NCI-H69 (cell line): Measurements from ENCODE around the gene KLK5.
"Not testable (repeated sequence)": the region's sequence is repeated elsewhere in the genome, so short reads cannot be mapped to it uniquely, and the experiment has no call there.

Experiments
- DNase-seq: peaks from one replicate; lab custom pipeline; 2025; lab: John Stamatoyannopoulos, UW

KLK5 gene, protein sequence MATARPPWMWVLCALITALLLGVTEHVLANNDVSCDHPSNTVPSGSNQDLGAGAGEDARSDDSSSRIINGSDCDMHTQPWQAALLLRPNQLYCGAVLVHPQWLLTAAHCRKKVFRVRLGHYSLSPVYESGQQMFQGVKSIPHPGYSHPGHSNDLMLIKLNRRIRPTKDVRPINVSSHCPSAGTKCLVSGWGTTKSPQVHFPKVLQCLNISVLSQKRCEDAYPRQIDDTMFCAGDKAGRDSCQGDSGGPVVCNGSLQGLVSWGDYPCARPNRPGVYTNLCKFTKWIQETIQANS

DNA sequence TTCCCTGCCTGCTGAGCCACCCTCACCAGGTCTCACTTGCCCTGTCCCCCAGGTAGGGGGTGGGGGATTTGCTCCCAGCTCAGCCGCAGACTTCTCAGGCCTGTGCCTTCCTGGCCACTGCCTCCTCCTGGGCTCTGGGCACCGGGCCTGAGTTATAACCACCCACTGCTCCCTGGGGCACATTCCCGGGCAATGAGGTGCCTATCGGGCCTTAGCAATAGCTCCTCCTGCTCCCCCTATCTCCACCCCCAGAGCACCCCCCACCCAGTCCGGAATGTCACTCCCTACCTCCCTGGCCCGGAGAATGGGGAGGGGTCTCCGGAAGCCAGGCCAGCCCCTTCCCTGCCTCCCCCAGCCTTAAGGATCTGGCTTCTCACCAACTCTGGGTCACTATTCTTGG, at the start of gene KLK5:
Gene KLK5, minus strand, starts transcription at position 129 of the 400 bp plus-strand sequence. CDS start 381 bp downstream, outside the sequence.
- no peak for DNase-seq

DNA sequence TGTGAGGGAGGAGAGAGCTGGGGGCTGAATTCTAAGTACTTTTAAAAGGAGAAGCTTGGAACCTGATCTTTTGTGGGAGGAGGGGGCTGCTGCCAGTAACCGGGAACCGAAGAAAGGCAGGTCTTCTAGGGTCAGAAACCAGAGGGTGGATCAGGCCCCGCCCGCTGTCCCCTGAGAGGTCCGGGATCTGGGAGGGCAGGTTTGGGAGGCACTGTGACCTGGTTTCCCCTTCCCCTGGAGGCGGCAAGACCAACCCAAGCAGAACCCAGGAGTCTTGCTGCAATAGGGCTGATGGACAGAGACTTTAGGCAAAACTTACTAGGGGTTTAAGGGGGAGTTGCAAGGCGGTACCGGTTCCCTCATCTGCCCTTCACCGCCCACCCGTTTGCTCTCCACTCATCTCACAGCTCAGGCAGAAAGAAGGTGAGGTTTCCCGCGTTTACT, 49.3 kb upstream of the KLK5 start:
- no peak for DNase-seq

DNA sequence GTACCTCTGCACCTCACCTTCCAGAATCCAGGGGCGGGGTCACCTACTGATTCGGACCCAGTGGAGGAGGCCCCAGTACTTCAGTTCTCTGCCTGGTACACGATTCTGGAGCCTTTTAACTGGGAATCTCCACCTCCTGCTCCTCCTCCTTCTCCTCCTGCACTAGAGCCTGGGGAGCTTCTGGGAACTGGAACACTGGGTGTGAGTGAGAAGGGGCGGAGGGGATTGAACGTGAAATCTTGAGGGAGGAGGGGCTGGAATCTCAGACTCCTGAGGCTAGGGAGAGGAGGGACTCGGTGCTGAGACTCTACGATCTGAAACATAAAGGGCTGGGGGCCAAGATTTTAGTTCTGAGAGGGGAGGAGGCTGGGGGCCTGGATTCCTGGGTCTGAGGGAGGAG, 48.7 kb upstream of the KLK5 start, which contains the start of gene KLK8:
Gene KLK8, minus strand, starts transcription at position 90 of the 400 bp plus-strand sequence. CDS start 437 bp downstream, outside the sequence.
- no peak for DNase-seq

DNA sequence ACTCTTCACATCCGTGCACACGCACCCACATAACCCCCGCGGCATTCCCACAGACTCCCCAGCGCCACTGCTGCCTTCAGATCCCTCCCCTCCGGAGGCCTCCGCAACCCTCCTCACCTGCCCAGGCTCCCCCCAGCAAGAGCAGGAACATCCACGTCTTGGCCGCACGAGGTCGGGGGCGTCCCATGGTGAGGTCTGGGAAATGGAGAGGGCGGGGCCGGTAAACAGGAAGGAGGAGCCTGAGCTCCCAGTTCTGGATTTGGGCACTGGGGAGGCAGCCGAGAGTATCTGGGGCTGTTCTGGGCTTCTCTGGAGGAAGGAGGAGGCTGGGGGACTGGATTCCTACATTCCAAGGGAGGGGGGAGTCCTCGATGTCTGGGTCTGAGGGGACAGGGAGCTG, 48.1 kb upstream of the KLK5 start:
- no peak for DNase-seq

DNA sequence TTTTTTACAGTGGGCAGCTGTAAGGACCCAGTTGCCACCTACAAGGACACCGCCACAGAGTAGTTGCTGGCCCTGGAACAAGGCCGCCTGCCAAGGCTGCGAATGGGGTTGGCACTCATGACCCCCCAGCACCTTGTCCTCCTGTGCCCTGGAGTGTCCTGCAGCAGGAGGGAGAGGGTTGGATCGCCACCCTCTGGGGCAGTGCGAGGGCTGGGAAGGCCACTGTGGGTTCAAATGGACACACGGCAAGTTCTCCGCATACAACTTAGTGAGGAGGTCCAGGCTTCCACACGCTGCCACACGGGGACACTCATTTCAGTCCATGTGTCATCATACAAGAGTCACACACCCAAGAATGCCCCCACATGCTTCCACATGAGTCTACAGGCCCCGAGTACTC, 47.6 kb upstream of the KLK5 start:
- no peak for DNase-seq

DNA sequence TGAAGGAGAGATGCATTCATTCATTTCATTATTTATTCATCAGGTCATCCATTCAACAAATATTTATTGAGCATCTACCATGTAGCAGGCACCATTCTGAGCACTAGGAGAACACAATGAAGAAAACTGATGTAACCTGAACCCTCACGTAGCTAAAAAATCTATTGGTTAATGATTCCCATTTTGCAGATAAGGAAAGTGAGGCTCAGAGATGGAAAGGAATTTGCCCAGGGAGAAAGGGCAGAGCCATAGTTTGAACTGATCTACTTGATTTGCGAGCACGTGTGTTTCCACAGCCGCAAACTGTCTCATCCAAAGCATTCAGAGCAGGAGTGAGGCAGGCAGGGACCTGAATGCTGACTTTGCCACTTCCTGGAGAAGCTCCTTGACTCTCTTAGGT, 45.8 kb upstream of the KLK5 start:
- DNase-seq: no peak

DNA sequence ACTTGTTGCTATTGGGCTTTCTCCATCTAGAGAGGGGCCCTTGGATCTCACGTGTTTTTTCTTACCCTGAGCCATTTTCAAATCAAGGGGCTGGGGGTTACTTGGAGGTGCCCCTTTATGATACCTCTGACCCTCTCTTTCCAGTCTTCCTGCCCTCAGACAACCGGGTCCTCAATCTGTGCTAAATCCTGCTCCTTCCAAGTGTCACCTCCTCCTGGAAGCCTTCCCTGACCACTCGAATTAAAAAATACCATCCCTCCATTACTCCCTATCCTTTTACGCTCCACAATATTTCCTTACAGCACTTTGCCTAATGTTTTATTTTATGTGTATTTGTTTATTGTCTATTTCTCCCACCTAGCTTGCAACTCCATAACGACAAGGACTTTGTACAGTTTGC, 45.2 kb upstream of the KLK5 start:
- no peak for DNase-seq

DNA sequence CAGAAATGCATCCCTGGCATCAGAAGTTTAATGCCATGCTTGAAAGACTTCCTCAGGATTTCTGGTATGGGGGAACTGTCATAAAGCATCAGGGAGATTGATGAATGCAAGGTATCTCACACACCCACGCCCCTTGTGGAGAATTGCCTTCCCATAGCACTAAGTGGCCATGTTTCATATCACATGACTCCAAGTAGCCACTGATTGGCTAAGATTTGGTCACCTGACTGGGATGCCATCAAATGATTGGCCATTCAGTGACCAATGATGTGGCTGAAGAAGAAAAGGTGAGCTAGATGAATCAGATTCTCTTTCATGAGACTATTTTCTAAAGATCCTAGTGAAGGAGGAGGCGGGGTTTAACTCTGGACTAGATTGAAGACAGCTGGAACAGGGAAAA, 41.3 kb upstream of the KLK5 start:
- peak; percentile 4 for DNase-seq

DNA sequence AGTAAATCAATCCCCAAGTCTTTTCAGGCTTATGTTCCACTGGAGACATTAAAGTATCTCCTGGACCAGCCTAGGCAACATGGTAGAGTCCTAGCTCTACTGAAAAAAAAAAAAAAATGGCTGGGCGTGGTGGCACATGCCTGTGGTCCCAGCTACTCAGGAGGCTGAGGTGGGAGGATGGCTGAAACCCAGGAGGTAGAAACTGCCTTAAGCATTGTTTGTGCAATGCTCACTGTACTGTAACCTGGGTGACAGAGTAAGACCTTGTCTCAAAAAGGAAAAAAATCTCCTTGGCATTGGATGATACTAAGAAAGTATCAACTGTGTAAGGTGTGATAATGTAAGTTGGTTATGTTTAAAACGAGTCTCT, 39.8 kb upstream of the KLK5 start:
- no peak for DNase-seq

DNA sequence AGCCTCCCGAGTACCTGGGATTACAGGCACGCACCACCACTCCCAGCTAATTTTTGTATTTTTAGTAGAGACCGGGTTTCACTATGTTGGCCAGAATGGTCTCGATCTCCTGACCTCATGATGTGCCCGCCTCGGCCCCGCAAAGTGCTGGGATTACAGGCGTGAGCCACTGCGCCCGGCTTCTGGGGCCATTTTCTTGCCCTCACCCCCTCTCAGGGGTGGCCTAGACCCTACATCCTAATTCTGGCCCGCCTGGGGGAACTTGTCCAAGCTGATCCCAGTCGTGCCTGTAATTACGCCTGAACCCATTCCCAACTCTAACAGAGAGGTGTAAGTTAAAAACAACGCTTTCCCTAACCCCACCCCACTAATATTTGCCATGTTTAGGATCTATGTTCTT, 31.6 kb upstream of the KLK5 start:
- DNase-seq: not testable (repeated sequence)

DNA sequence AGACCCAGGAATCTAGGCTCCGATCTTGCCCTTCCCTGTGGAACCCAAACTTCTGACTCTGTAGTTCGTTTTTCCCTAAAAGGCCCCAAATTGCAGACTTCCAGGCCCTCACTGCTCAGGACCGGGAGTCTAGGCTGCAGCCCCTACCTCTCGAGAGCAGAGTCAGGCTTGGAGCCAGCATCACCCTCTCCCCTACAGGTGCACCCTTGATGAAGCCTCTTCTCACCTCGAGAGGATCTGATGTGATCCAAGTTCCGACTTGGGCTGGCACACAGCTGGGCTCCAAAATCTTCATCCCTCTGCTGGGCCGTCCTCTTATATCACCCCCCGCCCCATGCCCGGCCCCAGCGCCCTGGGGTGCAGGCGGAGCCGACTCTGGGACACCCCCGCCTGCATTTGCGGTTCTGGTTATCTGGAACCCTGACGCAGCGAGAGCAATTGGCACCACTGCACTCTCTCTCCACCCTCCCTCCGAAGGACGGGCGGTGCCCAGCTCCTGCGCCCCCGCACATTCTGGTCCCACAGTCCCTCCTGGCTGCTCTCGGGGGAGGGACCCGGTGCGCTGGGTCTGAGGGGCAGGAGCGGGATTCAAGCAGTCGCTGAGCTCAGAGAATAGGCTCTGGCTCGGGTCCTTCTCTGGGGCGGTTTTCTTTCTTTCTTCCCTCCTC, 30.9 kb upstream of the KLK5 start, which contains the start of gene KLK7:
Gene KLK7, minus strand, starts transcription at position 293 of the 668 bp plus-strand sequence. CDS start 1,518 bp downstream, outside the sequence.
- DNase-seq: no peak

DNA sequence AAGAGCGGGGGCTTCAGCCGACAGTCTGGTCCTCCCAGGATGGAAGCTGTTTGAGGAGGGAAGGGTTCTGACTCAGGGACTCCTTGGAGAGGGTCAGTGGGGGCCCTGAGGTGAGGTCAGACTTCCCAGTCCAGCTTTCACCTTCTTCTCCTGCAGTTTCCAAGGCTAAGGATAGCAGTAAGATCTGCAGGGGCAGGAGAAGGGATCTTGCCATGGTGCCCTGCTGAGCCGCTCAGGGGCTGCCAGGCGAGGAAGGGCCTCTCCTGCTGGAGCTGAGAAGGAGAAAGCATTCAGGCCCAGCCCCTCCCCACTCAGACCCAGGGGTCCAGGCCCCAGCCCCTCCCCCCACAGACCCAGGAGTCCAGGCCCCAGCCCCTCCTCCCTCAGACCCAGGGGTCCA, 29.3 kb upstream of the KLK5 start:
- DNase-seq: no peak

DNA sequence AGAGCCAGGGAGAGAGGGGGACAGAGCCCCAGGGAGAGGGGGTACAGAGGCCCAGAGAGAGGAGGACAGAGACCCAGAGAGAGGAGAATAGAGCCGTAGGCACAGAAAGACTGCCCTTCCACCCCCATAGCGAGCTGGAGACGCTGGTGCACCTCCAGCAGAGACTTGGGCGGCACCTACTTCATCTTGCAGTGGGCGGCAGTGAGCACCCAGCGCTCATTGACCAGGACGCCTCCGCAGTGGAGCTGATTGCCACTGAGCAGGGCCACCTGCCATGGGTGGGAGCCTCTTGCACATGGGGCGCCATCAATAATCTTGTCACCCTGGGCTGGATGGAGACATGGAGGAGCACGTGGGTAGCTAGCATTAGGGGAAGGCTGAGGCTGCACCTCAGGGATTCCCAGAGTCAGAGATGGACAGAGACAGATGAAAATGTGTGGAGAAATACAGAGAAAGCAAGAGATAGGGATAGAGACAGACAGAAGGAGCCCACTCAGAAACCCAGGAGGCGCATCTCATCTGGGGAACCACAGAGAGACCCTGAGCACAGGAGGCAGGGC, 28.8 kb upstream of the KLK5 start:
- no peak for DNase-seq

DNA sequence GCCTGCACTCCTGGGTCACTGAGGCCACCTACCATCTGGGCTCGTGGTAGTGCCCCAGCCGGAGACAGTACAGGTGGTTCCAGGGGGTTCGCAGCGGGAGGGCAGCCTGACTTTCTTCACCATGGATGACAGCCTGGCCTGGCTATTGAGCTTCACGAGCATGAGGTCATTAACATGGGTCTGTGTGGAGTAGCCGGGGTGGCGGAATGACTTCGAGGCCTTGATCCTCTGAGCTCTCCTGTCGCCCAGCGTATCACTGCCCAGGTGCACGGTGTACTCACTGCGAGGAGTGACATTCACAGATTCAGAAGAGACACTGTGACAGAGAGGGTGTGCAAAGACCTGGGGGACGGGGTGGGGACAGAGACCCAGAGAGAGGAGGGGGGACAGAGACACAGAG, 27.4 kb upstream of the KLK5 start:
- no peak for DNase-seq

DNA sequence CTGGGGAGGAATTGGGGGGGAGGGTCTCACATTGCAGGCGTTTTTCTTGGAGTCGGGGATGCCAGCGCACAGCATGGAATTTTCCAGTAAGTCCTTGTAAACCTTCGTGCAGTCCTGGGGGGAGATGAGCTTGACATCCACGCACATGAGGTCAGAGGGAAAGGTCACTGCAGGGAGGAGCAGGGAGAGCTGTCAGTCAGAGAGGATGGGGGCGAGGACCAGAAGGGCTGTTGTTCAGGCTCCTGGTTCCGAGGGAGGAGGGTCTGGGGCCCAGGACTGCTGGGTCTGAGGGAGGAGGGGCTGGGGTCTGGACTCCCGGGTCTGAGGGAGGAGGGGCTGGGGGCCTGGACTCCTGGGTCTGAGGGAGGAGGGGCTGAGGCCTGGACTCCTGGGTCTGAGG, 26.9 kb upstream of the KLK5 start:
- DNase-seq: no peak

DNA sequence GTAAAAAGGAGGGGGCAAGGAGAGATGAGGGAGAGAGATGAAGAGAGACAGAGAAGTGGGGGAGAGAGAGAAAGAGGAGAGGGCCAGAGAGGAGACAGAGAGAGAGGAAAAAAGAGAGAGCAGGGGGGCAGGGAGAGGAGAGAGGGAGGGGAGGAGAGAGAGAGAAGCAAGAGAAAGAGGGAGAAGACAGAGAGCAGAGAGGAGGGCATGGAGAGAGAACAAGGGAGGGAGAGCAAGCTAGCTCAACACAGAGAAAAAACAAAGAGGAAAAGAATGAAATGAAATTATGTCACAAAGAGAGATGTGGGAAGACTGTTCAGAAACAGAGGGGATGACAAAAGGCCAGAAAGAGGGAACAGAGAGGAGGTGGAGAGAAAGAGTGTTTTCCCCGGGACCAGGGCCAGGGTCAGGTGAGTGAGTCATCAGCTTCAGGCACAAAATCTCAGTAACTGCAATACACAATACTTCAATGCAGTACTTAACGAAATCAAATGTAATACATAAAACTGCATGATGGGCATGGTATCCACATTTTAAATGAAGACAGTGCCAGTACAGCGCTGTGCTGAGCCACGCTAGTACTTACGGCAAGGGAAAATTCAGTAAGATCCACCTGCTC, 26.0 kb upstream of the KLK5 start:
- no peak for DNase-seq

DNA sequence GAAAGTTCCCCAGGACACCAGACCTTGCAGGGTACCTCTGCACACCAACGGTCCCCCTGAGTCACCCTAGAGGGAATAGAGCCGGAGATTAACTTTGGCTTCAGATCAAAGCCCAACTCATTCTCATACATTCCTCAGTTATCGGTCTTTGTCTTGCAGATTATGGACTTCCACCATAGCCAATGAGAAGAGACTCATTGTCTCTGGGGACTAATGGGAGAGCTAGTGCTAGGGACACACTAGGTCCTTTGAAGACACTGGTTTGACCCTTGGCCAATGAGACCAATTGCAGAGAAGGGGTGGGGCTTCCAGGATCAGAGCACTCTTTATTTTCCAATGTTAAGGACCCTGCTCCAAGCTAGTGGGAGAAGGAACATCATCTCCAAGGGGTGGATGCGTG, 24.8 kb upstream of the KLK5 start:
- DNase-seq: no peak

DNA sequence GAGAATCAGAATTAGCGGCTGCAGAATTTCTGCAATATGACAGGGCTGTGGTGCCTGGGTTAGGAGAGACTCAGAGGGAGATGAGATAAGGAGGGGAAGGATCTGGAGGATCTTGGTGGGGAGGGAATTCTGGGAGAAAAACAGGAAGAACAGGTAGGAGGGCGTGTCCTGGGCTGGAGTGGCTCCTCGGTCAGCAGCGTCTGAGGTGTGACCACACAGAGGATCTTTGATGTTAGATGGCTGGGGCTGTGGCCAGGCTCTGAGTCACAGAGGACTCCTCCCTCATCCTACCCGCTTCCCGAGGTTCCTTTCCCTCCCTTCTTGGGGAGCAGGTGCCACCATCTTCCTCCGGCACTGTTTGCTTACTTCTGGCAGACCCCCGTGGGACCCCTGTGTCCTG, 22.9 kb upstream of the KLK5 start:
- no peak for DNase-seq

DNA sequence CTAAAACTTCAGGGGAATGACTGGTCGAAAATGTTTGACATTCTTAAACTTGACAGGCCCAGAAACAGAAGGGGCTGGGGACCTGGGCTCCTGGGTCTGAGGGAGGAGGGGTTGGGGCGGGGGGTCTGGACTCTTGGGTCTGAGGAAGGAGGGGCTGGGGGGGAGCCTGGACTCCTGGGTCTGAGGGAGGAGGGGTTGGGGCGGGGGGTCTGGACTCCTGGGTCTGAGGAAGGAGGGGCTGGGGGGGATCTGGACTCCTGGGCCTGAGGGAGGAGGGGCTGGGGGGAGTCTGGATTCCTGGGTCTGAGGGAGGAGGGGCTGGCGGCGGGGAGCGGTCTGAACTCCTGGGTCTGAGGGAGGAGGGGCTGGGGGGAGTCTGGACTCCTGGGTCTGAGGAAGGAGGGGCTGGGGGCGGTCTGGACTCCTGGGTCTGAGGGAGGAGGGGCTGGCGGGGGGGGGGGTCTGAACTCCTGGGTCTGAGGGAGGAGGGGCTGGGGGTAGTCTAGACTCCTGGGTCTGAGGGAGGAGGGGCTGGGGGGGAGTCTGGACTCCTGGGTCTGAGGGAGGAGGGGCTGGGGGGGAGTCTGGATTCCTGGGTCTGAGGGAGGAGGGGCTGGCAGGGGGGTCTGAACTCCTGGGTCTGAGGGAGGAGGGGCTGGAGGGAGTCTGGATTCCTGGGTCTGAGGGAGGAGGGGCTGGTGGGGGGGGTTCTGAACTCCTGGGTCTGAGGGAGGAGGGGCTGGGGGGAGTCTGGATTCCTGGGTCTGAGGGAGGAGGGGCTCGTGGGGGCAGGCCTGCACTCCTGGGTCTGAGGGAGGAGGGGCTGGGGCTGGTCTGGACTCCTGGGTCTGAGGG, 22.1 kb upstream of the KLK5 start:
- DNase-seq: no peak

DNA sequence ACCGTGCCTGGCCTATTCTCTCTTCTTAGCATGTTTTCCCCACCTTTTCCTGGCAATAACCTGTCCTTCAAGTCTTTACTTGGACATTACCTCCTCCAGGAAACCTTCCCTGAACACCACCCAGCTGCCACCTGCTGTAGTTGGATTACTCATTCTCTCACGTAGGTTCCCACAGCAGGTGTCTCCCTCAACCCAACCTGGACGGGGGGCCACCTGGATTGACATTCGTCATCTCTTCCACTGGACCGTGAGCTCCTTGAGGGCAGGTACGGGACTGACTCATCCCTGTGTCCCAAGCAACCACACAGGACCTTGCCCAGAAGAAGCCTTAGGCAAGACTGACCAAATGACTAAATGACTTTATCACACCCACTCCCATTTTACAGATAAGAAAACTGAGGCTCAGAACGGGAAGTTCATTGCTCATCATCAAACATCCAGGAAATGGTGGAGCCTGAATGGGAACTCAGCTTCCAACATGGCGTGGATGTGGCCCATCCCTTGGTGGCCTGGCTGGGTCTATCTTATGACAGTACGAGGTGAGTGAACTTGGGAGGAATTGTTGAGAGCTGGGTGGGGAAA, 20.0 kb upstream of the KLK5 start:
- no peak for DNase-seq

DNA sequence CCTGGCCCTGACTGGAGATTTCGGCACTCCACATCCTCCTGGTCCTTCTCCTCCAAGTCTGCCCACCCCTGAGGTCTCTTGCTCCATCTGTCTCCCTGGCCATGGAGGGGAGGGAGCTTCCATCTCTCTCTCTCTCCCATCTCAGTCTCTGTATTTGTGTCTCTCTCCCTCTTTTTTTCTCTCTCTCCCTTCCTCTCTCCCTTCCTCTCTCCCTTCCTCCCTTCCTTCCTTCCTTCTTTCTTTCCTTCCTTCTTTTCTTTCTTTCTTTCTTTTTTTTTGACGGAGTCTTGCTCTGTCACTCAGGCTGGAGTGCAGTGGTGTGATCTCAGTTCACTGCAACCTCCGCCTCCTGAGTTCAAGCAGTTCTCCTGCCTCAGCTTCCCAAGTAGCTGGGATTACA, 17.0 kb upstream of the KLK5 start:
- DNase-seq: not testable (repeated sequence)

DNA sequence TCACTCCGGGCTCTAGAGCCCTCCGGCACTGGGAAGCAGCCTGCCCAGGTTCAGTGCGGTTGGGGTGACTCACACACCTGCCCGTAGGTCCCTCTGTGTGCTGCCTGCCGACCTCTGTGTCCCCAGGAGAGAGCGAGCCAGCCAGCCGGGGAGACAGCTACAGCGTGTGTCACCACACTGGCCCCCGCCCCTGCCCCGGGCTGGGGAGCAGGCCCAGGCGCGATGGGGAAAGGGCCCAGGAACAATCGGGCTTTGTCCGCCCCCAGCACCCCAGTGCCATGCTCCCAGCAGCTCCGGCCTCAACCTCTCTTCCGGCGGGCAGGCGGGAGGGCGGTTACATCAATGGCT, 16.5 kb upstream of the KLK5 start, which contains the start of gene KLK6:
Gene KLK6, minus strand, starts transcription at position 179 of the 348 bp plus-strand sequence. CDS start 1,487 bp downstream, outside the sequence.
- DNase-seq: no peak
